Ectodermal cell (in vitro differentiated cells): ENCODE measurements around the gene SH3BGRL3.

ENCODE experiments used
- H3K27ac ChIP-seq: 2 replicates; pipeline ENCODE4 v1.7.0; 2013; ENCODE audit warnings: mild to moderate bottlenecking, low read depth, low read length; ENCODE audit not compliant: insufficient read depth, poor library complexity, severe bottlenecking
- H3K27me3 ChIP-seq: 2 replicates; pipeline ENCODE4 v1.7.0; 2013; ENCODE audit warnings: mild to moderate bottlenecking, low read length; ENCODE audit not compliant: insufficient read depth, control insufficient read depth, poor library complexity, severe bottlenecking
- H3K36me3 ChIP-seq: one replicate; pipeline ENCODE4 v1.7.0; 2013; ENCODE audit warnings: low read length; ENCODE audit not compliant: control insufficient read depth, insufficient read depth
- H3K4me1 ChIP-seq: one replicate; pipeline ENCODE4 v1.7.0; 2013; ENCODE audit warnings: low read length; ENCODE audit not compliant: control insufficient read depth, insufficient read depth
- H3K4me3 ChIP-seq: 2 replicates; pipeline ENCODE4 v1.7.0; 2013; ENCODE audit warnings: low read depth, low read length, control low read depth; ENCODE audit not compliant: insufficient read depth
- H3K9me3 ChIP-seq: 2 replicates; pipeline ENCODE4 v1.7.0; 2013; ENCODE audit warnings: mild to moderate bottlenecking, low read length, moderate library complexity; ENCODE audit not compliant: control insufficient read depth
- WGBS, 2 experiments: methylation state at CpG; one replicate each; pipeline ENCODE4 v1.1.7; 2013; ENCODE audit warnings: missing lambda C conversion rate in 2 of 2; 5-methylcytosine and 5-hydroxymethylcytosine counted together

Gene SH3BGRL3

GRCh38 chr1:26259005-26259404 is 20.9 kb upstream of the SH3BGRL3 start:
- no peak overlapping the region for H3K4me3 ChIP-seq
- no peaks in the 10 kb centered on the region for H3K4me1 ChIP-seq
- H3K27me3 ChIP-seq, result no peaks in the 10 kb centered on the region
- WGBS, 2 experiments, result 93% methylated on average over 2 of the region's 2 CpGs
- peaks cover 64% of the 10 kb centered on the region for H3K36me3 ChIP-seq
- H3K27ac ChIP-seq, result no peak overlapping the region
- H3K9me3 ChIP-seq, result no peaks in the 10 kb centered on the region

GRCh38 chr1:26259578-26259977 is 20.3 kb upstream of the SH3BGRL3 start:
- Histone ChIP-seq H3K4me1 (no peaks in the 10 kb centered on the region), H3K36me3 (peaks cover 64% of the 10 kb centered on the region), H3K4me3 (no peak overlapping the region), H3K9me3 (no peaks in the 10 kb centered on the region), H3K27ac (no peak overlapping the region), H3K27me3 (no peaks in the 10 kb centered on the region)
- WGBS, 2 experiments, result 95 to 96% methylated on average over 5 of the region's 5 CpGs

GRCh38 chr1:26263212-26263611 is 16.7 kb upstream of the SH3BGRL3 start:
- Histone ChIP-seq H3K9me3 (no peaks in the 10 kb centered on the region), H3K4me3 (no peak overlapping the region), H3K36me3 (peaks cover 68% of the 10 kb centered on the region), H3K27ac (no peak overlapping the region), H3K27me3 (no peaks in the 10 kb centered on the region), H3K4me1 (no peaks in the 10 kb centered on the region)
- WGBS, 2 experiments, result 94% methylated on average over 5 of the region's 5 CpGs

- Histone ChIP-seq H3K27ac (no peak overlapping the region), H3K9me3 (no peaks in the 10 kb centered on the region), H3K4me1 (no peaks in the 10 kb centered on the region), H3K4me3 (no peak overlapping the region), H3K27me3 (no peaks in the 10 kb centered on the region), H3K36me3 (peaks cover 71% of the 10 kb centered on the region)
- 100% methylated on average over 1 of the region's 1 CpG for WGBS, 2 experiments
These were observed 14.5 kb upstream of the SH3BGRL3 start for GRCh38 chr1:26265405-26265804.

GRCh38 chr1:26268290-26269197 is 11.3 kb upstream of the SH3BGRL3 start:
- 95 to 96% methylated on average over 9 of the region's 9 CpGs for WGBS, 2 experiments
- Histone ChIP-seq H3K27me3 (no peaks in the 10 kb centered on the region), H3K4me1 (no peaks in the 10 kb centered on the region), H3K9me3 (no peaks in the 10 kb centered on the region), H3K27ac (no peak overlapping the region), H3K4me3 (no peak overlapping the region), H3K36me3 (peaks cover 70% of the 10 kb centered on the region)

- Histone ChIP-seq H3K27me3 (no peaks in the 10 kb centered on the region), H3K9me3 (no peaks in the 10 kb centered on the region), H3K4me1 (no peaks in the 10 kb centered on the region), H3K27ac (no peak overlapping the region), H3K4me3 (no peak overlapping the region), H3K36me3 (peaks cover 69% of the 10 kb centered on the region)
- 99% methylated on average over 4 of the region's 4 CpGs for WGBS, 2 experiments
These were observed 10.7 kb upstream of the SH3BGRL3 start for GRCh38 chr1:26269198-26269550.

- H3K4me1 ChIP-seq, result peaks cover 11% of the 10 kb centered on the region
- H3K27me3 ChIP-seq, result no peaks in the 10 kb centered on the region
- 93 to 94% methylated on average over 11 of the region's 11 CpGs for WGBS, 2 experiments
- no peak overlapping the region for H3K4me3 ChIP-seq
- H3K36me3 ChIP-seq, result peaks cover 52% of the 10 kb centered on the region
- no peak overlapping the region for H3K27ac ChIP-seq
- H3K9me3 ChIP-seq, result no peaks in the 10 kb centered on the region
These were observed 5.0 kb upstream of the SH3BGRL3 start for GRCh38 chr1:26274801-26275425.

GRCh38 chr1:26275580-26276431 is 4.1 kb upstream of the SH3BGRL3 start:
- Histone ChIP-seq H3K27me3 (no peaks in the 10 kb centered on the region), H3K4me1 (peaks cover 15% of the 10 kb centered on the region), H3K36me3 (peaks cover 43% of the 10 kb centered on the region), H3K9me3 (no peaks in the 10 kb centered on the region), H3K27ac (no peak overlapping the region), H3K4me3 (no peak overlapping the region)
- 82 to 90% methylated on average over 2 to 3 of the region's 3 CpGs for WGBS, 2 experiments

GRCh38 chr1:26276432-26276838 is 3.5 kb upstream of the SH3BGRL3 start:
- Histone ChIP-seq H3K9me3 (no peaks in the 10 kb centered on the region), H3K4me1 (peaks cover 21% of the 10 kb centered on the region), H3K27ac (no peak overlapping the region), H3K36me3 (peaks cover 37% of the 10 kb centered on the region), H3K4me3 (no peak overlapping the region), H3K27me3 (no peaks in the 10 kb centered on the region)
- 93 to 99% methylated on average over 2 of the region's 2 CpGs for WGBS, 2 experiments

GRCh38 chr1:26277261-26277661 is 2.6 kb upstream of the SH3BGRL3 start:
- no peak overlapping the region for H3K27ac ChIP-seq
- no peaks in the 10 kb centered on the region for H3K9me3 ChIP-seq
- no peak overlapping the region for H3K4me3 ChIP-seq
- peaks cover 29% of the 10 kb centered on the region for H3K4me1 ChIP-seq
- 94 to 97% methylated on average over 3 of the region's 3 CpGs for WGBS, 2 experiments
- H3K36me3 ChIP-seq, result peaks cover 29% of the 10 kb centered on the region
- H3K27me3 ChIP-seq, result no peaks in the 10 kb centered on the region
